ENCODE results near the gene NR3C2.

DNA sequence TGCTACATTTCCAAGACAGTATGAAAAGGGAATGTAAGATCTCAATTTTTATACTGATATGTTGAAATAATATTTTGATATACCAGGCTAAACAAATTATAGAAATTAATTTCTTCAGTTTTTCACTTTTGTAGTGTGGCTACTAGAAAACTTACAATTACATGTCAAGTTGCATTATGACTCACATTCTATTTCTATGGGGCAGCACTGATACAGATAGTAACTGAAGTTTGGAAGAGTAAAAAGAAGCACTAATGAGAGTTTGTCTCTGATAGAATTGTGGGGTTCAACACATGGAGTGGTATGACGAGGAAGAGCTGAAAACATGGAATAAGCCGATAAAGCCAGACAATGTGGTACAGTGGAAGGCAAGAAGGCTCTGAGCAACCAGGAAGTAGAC is 95.6 kb downstream of the NR3C2 start:
- TF ChIP-seq CTCF (IDR thresholded peaks at IDR 0.05; ENCODE audit: poor library complexity, severe bottlenecking) = no peak
- no peak for TF ChIP-seq POLR2AphosphoS5 (IDR thresholded peaks at IDR 0.05)
- TF ChIP-seq MXI1 (conservative IDR thresholded peaks at IDR 0.05; ENCODE audit: poor library complexity, severe bottlenecking) = no peak

Data from neural cell (in vitro differentiated cells).